CD4-positive, alpha-beta T cell treated with Interleukin-10 for 1 hour (primary cell): ENCODE data around the gene ABI2.

Experiments used
- DNase-seq: peaks from one replicate; pipeline ENCODE4 v3.0.0-alpha.2; 2020

Gene ABI2

DNA sequence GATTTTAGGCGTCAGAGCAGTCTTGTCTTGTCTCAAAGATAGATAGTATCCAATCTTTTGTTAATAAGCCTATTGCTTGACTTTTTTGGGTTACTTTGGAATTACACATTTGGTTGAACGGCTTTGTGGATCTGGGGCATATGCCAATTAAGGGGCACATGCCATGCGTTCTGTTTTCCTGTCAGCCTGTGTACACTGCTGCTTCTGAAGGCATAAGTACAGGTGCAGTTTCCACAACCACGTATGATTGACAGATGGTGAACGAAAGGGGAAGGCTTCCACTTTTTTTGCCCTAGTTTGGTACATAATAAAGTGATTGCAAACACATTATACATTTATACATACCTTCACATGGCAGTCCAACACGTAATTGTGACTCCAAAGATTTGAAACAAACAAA lies 104.6 kb downstream of the ABI2 start:
- DNase-seq, result no peak

- no peak for DNase-seq
These were observed 108.3 kb downstream of the ABI2 start for GRCh38 chr2:203436496-203436895.

DNA sequence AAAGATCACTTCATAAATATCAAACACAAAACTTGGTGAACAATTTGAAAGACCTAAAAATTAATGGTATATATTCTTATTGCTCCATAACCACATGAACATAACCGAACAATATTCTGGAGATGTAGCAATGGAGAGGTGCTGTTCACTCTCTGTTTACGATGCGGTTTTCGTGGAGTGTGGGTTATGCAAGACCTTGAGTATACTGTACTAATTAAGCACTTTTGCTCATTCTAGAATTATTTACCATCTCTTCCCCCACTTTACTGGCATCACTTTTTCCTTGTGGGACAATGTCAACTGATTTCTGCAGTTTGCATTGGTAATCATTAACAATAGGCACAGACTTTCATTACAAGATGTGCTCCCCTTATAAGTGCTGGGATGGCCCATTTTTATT lies 109.3 kb downstream of the ABI2 start:
- no peak for DNase-seq

DNA sequence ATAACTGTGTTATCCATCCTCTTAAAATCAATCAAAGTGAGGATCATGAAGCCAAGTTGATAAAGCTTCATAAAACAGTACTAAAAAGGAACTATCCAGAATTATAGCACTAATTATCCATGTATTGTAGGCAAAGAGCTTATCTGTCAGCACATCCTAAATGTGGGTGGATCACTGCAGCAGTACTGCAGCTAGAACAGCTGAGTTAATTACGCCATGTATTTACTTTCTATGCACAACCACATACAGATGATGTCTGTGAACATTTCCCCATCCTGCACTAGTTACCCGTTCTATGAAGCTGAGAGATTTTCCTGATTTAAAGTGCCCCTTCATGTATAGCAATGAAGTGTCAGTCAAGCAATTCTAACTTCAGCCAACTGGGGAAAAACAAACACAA lies 110.3 kb downstream of the ABI2 start:
- DNase-seq, result no peak

- no peak for DNase-seq
These were observed 112.5 kb downstream of the ABI2 start for GRCh38 chr2:203440671-203441070.

DNA sequence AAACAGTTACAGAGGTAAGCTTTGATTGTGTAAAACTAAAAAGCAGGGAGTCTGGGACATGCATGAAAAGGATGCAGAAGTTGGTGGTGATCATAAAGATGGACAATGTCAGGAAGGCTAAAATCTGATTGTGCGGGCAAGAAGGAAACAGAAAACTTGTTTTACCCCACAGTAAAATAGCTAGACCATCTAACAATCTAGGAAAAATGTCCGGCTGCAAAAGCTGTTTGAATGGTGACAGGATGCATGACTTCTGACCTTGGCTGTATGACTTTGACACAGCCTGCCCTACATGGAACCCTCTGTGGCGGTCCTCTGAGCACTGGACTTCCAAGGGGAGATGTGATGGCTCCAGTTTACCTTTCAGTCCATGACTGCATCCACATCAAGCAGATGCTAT lies 113.3 kb downstream of the ABI2 start:
- no peak for DNase-seq

GRCh38 chr2:203442463-203442862 lies 114.3 kb downstream of the ABI2 start:
- no peak for DNase-seq

DNA sequence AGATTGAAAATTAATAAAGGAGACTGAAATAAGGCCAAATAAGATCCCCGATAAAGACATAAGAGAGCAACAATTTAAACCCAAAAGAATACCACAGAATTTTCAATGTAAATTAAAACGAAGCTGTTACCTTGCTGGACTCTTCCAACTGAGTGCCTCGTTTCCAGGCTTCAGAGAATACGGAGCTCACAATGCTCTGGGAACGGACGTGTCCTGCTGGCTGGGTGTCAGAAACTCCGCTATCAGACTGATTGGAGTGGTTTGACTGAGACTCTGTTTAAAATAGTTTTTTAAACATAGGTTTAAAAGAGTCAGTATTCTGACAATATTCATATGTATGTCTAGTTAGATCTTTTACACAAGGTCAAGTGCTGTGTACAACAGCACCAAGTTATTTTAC lies 116.5 kb downstream of the ABI2 start:
- DNase-seq, result no peak

- no peak for DNase-seq
These were observed 117.9 kb downstream of the ABI2 start for GRCh38 chr2:203446071-203446481.

- DNase-seq, result no peak
These were observed 118.6 kb downstream of the ABI2 start for GRCh38 chr2:203446780-203447179.

GRCh38 chr2:203450561-203450960 lies 122.4 kb downstream of the ABI2 start:
- no peak for DNase-seq

GRCh38 chr2:203451011-203451410 lies 122.8 kb downstream of the ABI2 start:
- no peak for DNase-seq

GRCh38 chr2:203451689-203452088 lies 123.5 kb downstream of the ABI2 start:
- no peak for DNase-seq

DNA sequence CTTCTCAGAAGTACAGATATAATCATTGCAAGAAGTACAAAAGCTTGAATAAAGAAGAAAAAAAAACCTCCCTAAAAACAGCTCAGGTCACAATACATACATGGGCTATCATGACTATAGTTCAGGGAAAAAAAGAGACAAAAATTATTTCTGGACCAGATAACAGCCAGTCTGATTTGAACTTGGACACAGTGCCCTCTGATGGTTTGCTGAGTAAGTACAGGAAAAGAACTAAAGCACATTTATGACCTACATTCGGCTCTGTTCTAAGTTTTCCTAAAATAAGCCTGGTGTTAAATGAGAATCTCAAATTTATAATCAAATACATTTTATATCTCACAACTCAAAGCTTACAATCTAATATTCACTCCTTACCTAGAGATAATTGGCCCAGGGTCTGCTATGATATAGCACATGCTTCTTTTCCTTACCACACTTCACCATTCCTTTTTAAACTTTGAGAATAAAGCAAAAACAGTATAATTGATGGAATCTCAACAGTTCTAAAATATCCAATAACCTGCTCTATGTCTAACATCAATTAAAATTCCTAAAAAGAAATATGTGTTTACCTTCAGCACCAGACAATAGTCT lies 125.8 kb downstream of the ABI2 start:
- DNase-seq, result peak; percentile 51

DNA sequence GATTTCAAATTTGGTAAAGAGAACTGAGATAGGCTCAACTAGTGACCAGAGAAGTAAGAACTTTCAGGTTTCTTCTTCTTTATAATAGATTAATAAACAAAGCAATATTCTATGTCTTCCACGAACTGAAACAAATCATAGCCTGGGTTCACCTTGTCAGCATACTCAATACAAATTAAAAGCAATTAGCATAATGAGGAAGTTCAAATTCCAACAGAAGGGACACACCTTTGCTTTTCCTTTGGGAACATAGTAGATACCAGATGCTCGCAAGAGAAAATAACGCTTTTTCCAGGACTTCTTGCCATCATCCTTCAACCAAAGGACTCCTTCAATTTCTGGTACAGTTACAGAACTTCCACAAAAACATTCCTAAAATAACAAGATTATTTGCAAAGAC lies 127.0 kb downstream of the ABI2 start:
- no peak for DNase-seq

DNA sequence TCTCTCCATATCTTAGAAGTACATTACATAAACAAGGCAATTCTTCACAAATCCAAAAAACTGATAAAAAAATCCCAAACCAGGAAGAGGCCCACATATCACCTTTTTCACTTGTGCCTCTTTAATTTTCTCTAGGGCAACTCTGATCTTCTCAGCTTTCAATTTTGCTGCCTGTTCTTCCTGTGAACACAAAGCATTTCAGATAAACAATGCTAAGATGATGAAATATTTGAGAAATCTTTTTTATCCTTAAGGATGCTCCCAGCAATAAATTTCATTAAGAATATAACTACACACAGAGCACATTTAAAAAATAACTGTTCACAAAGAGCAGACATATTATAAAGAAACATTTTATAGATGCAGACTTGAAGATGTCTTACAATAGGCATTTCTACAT lies 133.6 kb downstream of the ABI2 start:
- DNase-seq, result no peak

DNA sequence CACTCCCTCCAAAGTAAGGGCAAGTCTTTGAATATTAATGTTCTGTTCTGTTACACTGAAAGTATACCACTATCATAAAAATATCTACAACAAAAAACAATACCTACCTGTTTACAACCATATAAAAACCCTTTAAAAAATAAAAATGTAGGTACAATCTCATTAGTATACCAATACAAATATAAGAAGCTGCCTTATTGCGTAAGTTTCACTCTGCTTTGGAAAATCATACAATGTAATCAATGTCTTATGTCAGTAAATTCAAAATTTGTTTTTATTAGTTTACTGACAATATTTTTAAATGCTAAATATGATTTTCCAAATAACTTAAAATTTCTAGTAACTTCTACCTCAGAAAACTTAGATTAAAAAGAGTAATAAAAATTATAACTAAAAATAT lies 134.1 kb downstream of the ABI2 start:
- DNase-seq, result no peak

DNA sequence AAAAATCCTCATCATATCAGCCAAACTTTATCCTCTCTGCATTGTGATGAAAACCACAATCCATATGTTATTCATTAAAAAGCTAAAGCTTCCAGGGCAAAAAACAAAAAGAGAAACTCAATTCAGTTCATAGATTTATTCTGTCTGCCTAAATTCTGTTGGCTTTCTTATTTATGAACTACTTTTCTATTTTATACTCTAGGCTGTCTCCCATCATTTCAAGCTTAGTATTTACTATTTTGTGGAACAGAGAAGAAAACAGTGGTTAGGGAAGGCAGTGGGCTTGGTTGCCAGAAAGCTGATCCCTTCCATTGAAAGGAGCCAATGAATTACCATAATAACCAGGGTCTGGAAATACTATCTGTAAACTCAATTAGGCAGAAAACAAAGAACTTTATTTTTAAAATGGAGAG lies 135.1 kb downstream of the ABI2 start:
- DNase-seq, result no peak

- DNase-seq, result no peak
These were observed 141.4 kb downstream of the ABI2 start for GRCh38 chr2:203469546-203469945.

DNA sequence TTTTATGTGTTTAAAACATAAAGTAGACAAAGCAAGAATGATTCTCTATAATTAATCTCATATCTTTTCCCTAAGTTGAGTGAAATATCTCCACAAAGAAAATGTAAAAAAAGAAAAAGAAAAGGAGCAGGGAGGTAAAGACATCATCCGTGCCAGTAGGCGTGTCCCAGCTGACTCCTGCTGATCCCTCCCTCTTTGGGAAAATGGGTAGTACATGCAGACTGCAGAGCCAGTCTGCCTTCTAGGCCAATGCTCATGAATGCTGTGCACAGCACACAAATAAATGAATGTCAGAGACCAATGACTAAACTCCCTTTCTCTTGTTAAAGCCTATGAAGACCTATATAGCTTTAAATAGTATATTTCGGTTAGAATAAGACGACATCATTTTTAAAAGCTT lies 142.2 kb downstream of the ABI2 start:
- DNase-seq, result no peak

GRCh38 chr2:203471323-203471722 lies 143.1 kb downstream of the ABI2 start:
- DNase-seq, result no peak

DNA sequence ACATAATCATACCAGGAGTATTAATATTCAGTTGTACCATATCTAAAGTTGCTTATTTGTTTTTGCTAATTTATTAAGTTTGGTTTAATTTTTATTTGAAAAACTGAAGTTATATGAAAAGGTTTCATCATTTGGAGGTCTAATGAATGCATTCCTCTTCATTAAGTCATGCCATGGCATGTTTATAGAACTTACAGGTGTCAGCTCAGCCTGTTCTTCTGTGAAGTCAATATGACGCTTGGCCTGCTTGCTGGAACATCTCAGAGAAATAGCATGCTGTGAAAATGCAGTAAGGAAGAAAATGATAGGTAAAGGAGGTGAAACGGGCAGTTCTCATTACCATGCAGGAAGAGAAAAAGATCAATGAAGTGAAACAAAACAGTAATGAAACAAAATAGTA lies 148.7 kb downstream of the ABI2 start:
- DNase-seq, result no peak

GRCh38 chr2:203480623-203481022 lies 152.4 kb downstream of the ABI2 start:
- DNase-seq, result no peak

DNA sequence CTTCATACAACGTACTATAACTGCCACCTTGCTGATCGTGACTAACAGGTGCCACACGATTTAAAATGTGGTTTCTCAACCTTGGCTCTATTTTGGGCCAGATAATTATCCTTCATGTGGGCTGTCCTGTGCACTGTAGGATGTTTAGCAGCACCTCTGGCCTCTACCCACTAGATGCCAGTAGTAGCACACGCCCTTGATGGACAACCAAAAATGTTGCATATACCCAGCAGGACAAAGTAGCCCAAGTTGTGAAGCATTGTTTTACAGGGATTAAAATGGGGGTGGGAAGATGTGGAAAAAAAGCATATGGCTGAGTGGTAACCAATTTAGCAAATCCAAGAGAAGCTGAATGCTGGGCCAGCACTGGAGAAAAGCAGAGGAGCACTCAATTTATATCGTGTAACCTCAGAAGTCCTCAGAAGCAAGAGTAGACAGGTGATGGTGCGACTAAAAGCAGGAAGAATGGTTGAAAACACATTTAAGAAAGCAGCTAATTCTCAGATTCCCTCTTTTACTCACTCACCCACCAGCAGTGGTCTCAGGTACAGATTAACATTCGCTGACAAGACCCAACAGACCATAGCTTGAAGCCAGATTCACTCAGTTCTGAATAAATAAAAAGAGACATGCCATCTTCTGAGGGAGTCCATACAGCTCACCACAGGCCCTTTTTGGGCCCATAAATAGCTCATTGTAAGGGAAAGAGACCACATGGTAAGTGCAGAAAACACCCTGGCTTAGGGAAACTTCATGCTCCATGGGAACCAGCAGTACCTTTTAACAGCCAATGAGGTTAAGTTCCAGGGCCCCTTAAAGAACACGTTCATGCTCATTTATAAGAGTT lies 156.3 kb downstream of the ABI2 start:
- DNase-seq, result peak; percentile 72

GRCh38 chr2:203489531-203489930 lies 161.3 kb downstream of the ABI2 start:
- no peak for DNase-seq
